Measurements from ENCODE around the gene SPDYE6. TPM values are rescaled to one million over a fixed set of nuclear protein-coding genes. Genes with fewer than 3 reads are reported as not detected.

Gene SPDYE6
- polyA plus RNA-seq, 1 of the 3 experiments (the other 2 are of a cell fraction), result not detected

- TF ChIP-seq RFX5 (IDR thresholded peaks at IDR 0.05; ENCODE audit: low read length), result no peak
Observed at GRCh38 chr7:102296514-102296913, 59.7 kb downstream of the SPDYE6 start (continued).

DNA sequence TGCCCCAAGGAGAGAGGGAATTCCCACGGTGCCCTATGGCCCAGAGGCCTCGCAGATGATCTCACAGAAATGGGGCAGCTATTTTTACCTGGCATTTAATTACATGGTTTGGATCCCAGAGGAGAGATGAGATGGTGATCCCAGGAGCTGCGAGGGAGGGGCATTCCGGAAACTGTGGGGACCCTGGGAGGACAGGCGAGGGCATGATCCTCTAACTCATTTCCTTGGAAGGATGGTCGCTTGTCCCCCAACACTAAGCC, 60.1 kb downstream of the SPDYE6 start:
- 94% methylated on average over 6 of the region's 6 CpGs for WGBS (ENCODE audit: low lambda C conversion rate)
- no peak overlapping the region for H3K27ac ChIP-seq (ENCODE audit: low read depth in 2 of 2, low read length in 1 of 2)
- no peak overlapping the region for H2AFZ ChIP-seq (ENCODE audit: low read depth)
- ChIA-PET POLR2A (no interaction called here), CTCF (interaction anchor here (0.6 to 2.0 kb wide), 4 partner anchors 12 to 99 kb away, joined by 3 to 5 read pairs (median 4); no protein-coding TSS in a partner anchor)
- H3K79me2 ChIP-seq (ENCODE audit: insufficient read depth), result no peaks in the 10 kb centered on the region
- peaks cover 14% of the 10 kb centered on the region; the same call in 1 of the 2 replicates for H4K20me1 ChIP-seq (ENCODE audit: insufficient read depth)
- no peak overlapping the region for H3K9ac ChIP-seq
- no peak overlapping the region for H3K4me2 ChIP-seq
- H3K27me3 ChIP-seq (ENCODE audit: insufficient read depth), result no peaks in the 10 kb centered on the region
- H3K4me1 ChIP-seq (ENCODE audit: control insufficient read depth in 1 of 2, insufficient read depth in 2 of 2, low read depth in 1 of 2, low read length in 1 of 2), result peaks cover 0 to 2% of the 10 kb centered on the region in 2 experiments; a peak in 1 of 4 replicates
- H3K9me2 ChIP-seq, result no peaks in the 10 kb centered on the region
- DNase-seq, result no peak
- H3F3A ChIP-seq (replicated peaks; ENCODE audit: insufficient read depth), result no peaks in the 10 kb centered on the region
- H3K36me3 ChIP-seq (replicated peaks in 1 of 2; ENCODE audit: control insufficient read depth in 1 of 2, insufficient read depth in 2 of 2, low read length in 1 of 2), result no peaks in the 10 kb centered on the region
- H3K4me3 ChIP-seq (ENCODE audit: low read depth in 2 of 2, low read length in 1 of 2), result no peak overlapping the region
- TF ChIP-seq FOSL2 (IDR thresholded peaks at IDR 0.05; ENCODE audit: borderline replicate concordance, low read depth) (no peak), JUND (IDR thresholded peaks at IDR 0.05) (no peak), YY1 (IDR thresholded peaks at IDR 0.05; ENCODE audit: low read depth) (no peak), RCOR1 (IDR thresholded peaks at IDR 0.05; ENCODE audit: low read length) (no peak), CTCF (IDR thresholded peaks at IDR 0.05) (no peak), ELF1 (IDR thresholded peaks at IDR 0.05) (no peak), EZH2phosphoT487 (IDR thresholded peaks at IDR 0.05; ENCODE audit: borderline replicate concordance, low read depth) (no peak), NFIC (IDR thresholded peaks at IDR 0.05; ENCODE audit: borderline replicate concordance) (no peak), SIN3A (IDR thresholded peaks at IDR 0.05; ENCODE audit: borderline replicate concordance, low read depth, low read length) (no peak), EP300 (IDR thresholded peaks at IDR 0.05; ENCODE audit: borderline replicate concordance in 1 of 2, low read depth in 1 of 2, low read length in 1 of 2) (no peak), MXI1 (IDR thresholded peaks at IDR 0.05; ENCODE audit: low read depth, low read length) (no peak), TCF12 (IDR thresholded peaks at IDR 0.05) (no peak), RXRA (IDR thresholded peaks at IDR 0.05; ENCODE audit: borderline replicate concordance, low read depth) (no peak), TEAD4 (IDR thresholded peaks at IDR 0.05; ENCODE audit: borderline replicate concordance, insufficient read depth) (no peak), GABPA (IDR thresholded peaks at IDR 0.05; ENCODE audit: low read depth) (no peak)
- TF ChIP-seq, protein P1, sequence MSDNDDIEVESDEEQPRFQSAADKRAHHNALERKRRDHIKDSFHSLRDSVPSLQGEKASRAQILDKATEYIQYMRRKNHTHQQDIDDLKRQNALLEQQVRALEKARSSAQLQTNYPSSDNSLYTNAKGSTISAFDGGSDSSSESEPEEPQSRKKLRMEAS (IDR thresholded peaks at IDR 0.05; ENCODE audit: low read depth), result no peak
- TF ChIP-seq, protein P2, sequence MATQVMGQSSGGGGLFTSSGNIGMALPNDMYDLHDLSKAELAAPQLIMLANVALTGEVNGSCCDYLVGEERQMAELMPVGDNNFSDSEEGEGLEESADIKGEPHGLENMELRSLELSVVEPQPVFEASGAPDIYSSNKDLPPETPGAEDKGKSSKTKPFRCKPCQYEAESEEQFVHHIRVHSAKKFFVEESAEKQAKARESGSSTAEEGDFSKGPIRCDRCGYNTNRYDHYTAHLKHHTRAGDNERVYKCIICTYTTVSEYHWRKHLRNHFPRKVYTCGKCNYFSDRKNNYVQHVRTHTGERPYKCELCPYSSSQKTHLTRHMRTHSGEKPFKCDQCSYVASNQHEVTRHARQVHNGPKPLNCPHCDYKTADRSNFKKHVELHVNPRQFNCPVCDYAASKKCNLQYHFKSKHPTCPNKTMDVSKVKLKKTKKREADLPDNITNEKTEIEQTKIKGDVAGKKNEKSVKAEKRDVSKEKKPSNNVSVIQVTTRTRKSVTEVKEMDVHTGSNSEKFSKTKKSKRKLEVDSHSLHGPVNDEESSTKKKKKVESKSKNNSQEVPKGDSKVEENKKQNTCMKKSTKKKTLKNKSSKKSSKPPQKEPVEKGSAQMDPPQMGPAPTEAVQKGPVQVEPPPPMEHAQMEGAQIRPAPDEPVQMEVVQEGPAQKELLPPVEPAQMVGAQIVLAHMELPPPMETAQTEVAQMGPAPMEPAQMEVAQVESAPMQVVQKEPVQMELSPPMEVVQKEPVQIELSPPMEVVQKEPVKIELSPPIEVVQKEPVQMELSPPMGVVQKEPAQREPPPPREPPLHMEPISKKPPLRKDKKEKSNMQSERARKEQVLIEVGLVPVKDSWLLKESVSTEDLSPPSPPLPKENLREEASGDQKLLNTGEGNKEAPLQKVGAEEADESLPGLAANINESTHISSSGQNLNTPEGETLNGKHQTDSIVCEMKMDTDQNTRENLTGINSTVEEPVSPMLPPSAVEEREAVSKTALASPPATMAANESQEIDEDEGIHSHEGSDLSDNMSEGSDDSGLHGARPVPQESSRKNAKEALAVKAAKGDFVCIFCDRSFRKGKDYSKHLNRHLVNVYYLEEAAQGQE (IDR thresholded peaks at IDR 0.05; ENCODE audit: low read depth, low read length), result no peak
- H3K9me3 ChIP-seq, result no peaks in the 10 kb centered on the region

Small RNA genes lying within 50 kb of the gene (small RNA-seq; reads per million reads assigned to genes)
- gene AC091390.4 (0 reads per million in 7 experiments), gene MIR548O (0 to 0.06 (median 0) reads per million in 7 experiments), gene RF00019 (0 reads per million in 7 experiments)

Other genes with a start within 250 kb of the SPDYE6 start
- gene SH2B2, start 69.6 kb downstream of the SPDYE6 start, polyA plus RNA-seq (2012; rRNA removed), result 3.8 and 4.7 TPM in 2 replicates
- 41.2 and 55.0 TPM in 2 replicates for gene PRKRIP1, start 39.9 kb upstream of the SPDYE6 start, polyA plus RNA-seq (2012; rRNA removed)
- 78.7 and 85.8 TPM in 2 replicates for gene ORAI2, start 77.1 kb upstream of the SPDYE6 start, polyA plus RNA-seq (2012; rRNA removed)
- 13.7 and 18.1 TPM in 2 replicates for gene ALKBH4, start 108.4 kb upstream of the SPDYE6 start, polyA plus RNA-seq (2012; rRNA removed)
- gene LRWD1, start 108.5 kb upstream of the SPDYE6 start, polyA plus RNA-seq (2012; rRNA removed), result 44.9 and 53.2 TPM in 2 replicates
- gene POLR2J, start 122.5 kb upstream of the SPDYE6 start, polyA plus RNA-seq (2012; rRNA removed), result 290 and 299 TPM in 2 replicates
- gene RASA4B, start 161.3 kb upstream of the SPDYE6 start, polyA plus RNA-seq (2012; rRNA removed), result 15.5 and 19.5 TPM in 2 replicates
- gene UPK3BL2, start 187.3 kb upstream of the SPDYE6 start, polyA plus RNA-seq (2012; rRNA removed), result 6.4 and 10.4 TPM in 2 replicates
- gene SPDYE2, start 194.8 kb upstream of the SPDYE6 start, polyA plus RNA-seq (2012; rRNA removed), result not detected in 2 replicates
- gene POLR2J3, start 216.1 kb upstream of the SPDYE6 start, polyA plus RNA-seq (2012; rRNA removed), result 47.8 and 57.6 TPM in 2 replicates

Measured in SK-N-SH (cell line).